Fibroblast of skin of right biceps (primary cell): ENCODE data around the gene SRCAP.
"Not testable (repeated sequence)": the region's sequence is repeated elsewhere in the genome, so short reads cannot be mapped to it uniquely, and the experiment has no call there.

Experiments
- DNase-seq: peaks from one replicate; pipeline ENCODE4 v3.0.0-alpha.2; 2013

Gene SRCAP

DNA sequence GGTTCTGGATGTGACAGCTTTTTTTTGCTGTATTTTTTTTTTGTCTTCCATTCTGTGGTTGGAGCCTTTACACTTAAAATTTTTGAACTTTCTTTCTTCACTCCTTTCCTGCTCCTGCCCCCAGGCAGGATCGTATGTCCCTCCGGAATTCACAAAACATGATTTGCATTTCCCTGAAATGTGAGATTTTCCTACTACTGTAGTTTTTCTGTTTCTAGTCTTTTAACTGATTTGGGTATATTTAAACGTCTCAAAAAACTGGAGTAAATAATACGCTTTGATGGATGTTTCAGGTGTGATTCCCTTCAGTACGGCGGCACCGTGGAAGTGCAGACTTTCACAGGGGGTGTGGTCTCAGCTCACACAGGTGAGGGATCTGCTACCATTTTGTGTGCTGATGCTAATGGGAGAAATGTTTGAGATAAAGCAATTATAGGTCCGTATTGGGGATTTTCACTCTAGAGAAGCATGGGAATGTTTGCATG is 686 bp downstream of the SRCAP start:
- no peak for DNase-seq

- no peak for DNase-seq
Observed at GRCh38 chr16:30700491-30700890, 1.5 kb downstream of the SRCAP start.

DNA sequence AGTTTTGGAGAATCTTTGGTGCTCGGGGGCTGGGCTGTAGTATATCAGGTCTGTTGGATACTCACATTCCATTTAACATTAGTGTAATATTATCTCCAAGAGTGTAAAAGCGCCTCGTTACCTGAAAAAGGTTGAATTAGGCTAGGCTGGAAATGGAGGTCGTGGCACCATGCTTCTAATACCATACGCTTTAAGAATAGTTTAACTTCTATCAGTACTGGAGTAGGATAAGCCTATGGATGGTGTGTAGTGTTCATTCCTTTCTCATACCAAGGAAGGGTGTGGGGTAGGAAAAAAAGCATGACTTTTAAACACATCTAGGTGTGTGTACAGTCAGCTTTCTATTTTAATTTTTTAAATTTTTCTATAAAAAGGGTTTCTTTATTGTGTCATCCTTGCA is 2.0 kb downstream of the SRCAP start:
- DNase-seq = no peak

GRCh38 chr16:30703071-30703470 is 4.1 kb downstream of the SRCAP start:
- DNase-seq = not testable (repeated sequence)

- DNase-seq = no peak
Observed at GRCh38 chr16:30703971-30704370, 5.0 kb downstream of the SRCAP start.

DNA sequence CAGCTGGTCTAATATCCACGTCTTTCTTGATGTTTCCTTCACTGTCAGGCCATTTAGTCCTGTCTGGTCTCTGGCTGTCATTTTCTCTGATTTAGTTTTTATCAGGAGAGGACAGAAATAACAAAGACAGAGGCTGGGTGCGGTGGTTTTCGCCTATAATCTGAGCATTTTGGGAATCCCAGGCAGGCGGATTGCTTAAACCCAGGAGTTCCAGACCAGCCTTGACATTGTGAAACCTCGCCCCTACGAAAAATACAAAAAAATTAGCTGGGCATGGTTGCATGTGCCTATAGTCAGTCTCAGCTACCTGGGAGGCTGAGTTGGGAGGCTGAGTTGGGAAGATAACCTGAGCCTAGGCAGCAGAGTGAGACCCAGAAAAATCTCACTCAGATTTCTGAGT is 7.1 kb downstream of the SRCAP start:
- no peak for DNase-seq

GRCh38 chr16:30710971-30711370 is 12.0 kb downstream of the SRCAP start:
- no peak for DNase-seq

GRCh38 chr16:30711712-30712111 is 12.7 kb downstream of the SRCAP start:
- DNase-seq = no peak

DNA sequence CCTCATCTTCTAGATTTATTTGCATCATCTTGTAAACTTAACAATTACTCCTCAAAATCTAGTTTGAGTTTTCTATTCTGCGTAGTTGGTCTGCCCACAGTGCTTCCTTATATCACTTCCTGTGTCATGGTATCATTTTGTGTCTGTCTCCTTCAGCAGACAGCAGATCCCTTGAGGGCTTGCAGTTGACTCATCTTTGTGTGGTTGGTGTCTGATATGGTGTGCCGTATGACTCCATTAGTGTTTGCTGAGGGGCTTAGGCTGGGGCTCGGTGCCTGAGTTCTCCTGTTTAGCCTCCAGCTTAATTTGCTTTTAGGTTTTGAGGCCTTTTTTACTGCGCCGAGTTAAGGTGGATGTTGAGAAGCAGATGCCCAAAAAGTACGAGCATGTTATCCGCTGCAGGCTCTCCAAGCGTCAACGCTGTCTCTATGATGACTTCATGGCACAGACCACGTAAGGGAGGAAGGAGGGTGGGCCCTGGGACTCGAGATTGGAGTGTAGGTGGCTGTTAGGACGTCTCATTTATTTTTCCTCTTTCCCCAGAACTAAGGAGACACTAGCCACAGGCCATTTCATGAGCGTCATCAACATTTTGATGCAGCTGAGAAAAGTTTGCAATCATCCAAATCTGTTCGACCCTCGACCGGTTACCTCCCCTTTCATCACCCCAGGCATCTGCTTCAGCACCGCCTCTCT is 16.9 kb downstream of the SRCAP start:
- DNase-seq = peak; percentile 52

DNA sequence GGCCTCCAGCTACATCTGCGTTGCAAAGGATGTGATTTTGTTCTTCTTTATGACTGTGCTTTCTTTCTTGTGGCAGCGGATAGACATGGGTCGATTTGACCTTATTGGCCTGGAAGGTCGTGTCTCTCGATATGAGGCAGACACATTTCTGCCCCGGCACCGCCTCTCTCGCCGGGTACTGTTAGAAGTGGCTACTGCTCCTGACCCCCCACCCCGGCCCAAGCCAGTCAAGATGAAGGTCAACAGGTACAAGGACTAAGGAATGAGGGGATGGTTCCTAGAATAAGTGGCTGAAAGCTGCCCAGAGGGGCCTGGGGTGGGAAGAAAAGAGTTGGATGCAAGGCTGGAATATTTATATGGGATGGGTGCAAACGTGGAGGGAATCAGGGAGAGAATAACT is 21.1 kb downstream of the SRCAP start:
- no peak for DNase-seq

DNA sequence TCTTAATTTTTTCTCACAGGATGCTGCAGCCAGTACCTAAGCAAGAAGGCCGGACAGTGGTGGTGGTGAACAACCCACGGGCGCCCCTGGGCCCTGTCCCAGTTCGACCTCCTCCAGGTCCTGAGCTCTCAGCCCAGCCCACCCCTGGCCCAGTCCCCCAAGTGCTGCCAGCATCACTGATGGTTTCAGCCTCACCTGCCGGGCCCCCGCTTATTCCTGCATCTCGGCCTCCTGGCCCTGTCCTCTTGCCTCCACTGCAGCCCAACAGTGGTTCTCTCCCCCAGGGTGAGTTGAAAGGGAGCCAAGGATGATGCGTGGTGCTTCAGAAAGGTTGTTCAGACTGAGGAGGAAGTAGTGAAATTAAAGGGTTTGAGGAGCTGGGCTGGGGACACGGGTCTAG is 21.7 kb downstream of the SRCAP start:
- no peak for DNase-seq

DNA sequence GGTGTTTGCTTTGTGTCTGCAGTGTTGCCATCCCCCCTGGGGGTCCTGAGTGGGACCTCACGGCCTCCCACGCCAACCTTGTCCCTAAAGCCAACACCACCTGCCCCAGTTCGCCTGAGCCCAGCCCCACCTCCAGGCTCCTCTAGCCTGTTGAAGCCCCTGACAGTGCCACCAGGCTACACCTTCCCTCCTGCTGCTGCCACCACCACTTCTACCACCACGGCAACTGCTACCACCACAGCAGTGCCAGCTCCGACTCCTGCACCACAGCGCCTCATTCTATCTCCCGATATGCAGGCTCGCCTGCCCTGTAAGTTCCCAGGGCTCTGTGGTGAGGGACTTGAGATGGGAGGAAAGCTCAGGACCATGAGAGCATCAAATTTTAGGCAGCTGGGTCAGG is 22.2 kb downstream of the SRCAP start:
- no peak for DNase-seq

GRCh38 chr16:30721606-30722005 is 22.6 kb downstream of the SRCAP start:
- DNase-seq = peak; percentile 48

DNA sequence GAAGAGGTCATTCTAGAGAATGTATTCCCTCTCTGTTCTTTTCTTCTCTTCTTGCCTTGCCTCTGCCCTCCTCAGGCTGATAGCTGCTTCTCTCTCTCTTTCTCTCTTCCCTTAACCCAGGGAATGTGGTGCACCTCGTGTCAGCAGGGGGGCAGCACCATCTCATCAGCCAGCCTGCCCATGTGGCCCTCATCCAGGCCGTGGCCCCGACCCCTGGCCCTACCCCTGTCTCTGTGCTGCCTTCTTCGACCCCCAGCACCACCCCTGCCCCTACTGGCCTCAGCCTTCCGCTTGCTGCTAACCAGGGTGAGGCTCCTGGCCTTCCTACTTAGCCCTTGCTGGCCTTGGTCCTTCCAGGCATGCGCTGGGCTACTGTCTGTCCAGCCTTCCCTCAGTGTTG is 23.5 kb downstream of the SRCAP start:
- DNase-seq = no peak

GRCh38 chr16:30722916-30723315 is 23.9 kb downstream of the SRCAP start:
- no peak for DNase-seq

GRCh38 chr16:30723725-30724355 is 24.9 kb downstream of the SRCAP start:
- DNase-seq = no peak

DNA sequence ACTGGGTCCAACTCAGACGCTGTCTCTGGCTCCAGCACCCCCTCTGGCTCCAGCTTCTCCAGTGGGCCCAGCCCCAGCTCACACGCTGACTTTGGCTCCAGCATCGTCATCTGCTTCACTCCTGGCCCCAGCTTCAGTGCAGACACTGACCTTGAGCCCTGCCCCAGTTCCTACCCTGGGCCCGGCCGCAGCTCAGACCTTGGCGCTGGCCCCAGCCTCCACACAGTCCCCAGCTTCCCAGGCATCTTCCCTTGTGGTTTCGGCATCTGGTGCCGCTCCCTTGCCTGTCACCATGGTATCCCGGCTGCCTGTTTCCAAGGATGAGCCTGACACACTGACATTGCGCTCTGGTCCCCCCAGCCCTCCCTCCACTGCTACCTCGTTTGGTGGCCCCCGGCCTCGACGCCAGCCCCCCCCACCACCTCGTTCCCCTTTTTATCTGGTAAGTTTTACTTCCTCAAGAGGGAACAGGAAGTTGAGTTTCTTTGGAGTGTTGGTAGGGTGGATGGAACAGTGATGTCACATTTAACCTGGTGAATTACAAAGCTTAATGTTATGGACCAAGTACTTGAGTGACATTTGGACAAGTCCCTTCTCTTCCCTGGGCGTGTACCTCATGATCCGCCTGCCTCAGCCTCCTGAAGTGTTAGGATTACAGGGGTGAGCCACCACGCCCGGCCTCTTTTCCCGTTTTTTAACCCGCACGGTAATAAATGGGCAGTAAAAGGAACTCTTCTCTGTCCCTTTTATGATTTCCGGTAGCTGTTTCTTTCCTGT is 25.9 kb downstream of the SRCAP start:
- DNase-seq = no peak

- no peak for DNase-seq
Observed at GRCh38 chr16:30725418-30725792, 26.4 kb downstream of the SRCAP start.

DNA sequence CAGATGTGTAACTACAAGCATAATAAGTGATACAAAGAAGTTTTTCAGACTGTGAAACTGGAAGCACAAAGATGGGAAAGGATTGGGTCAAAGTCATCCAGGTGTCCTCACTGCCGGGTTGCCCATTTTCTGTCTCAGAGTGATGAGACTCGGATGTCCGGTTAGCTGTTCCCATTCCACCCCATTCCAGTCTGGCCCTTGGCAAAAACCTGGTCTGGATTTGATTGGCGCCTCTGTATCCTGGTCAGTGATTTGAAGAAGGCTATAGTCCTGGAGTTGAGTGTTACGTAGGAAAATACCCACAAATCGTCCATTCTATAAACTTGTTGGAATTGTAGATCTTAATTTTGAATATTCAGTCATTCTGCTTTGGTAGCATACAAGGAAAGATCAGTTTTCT is 29.4 kb downstream of the SRCAP start:
- DNase-seq = no peak

- no peak for DNase-seq
Observed at GRCh38 chr16:30728899-30729672, 30.1 kb downstream of the SRCAP start.

- DNase-seq = no peak
Observed at GRCh38 chr16:30731411-30731810, 32.4 kb downstream of the SRCAP start.

DNA sequence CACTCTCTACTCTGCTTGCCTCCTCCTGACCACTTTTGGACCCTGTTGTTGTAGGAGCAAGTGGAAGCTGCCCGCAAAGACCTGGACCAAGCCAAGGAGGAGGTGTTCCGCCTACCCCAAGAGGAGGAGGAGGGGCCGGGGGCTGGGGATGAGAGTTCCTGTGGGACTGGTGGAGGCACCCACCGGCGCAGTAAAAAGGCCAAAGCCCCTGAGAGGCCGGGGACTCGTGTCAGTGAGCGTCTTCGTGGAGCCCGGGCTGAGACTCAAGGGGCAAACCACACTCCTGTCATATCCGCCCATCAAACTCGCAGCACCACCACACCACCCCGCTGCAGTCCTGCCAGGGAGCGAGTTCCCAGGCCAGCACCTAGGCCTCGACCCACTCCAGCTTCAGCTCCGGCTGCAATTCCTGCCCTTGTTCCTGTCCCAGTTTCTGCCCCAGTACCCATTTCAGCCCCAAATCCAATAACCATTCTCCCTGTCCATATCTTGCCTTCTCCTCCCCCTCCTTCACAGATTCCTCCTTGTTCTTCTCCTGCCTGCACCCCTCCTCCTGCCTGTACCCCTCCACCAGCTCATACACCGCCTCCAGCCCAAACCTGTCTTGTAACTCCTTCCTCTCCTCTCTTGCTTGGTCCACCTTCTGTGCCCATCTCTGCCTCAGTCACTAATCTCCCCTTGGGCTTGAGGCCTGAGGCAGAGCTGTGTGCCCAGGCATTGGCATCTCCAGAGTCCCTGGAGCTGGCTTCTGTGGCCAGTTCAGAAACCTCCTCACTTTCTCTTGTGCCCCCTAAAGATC is 38.2 kb downstream of the SRCAP start:
- DNase-seq = no peak
